Transverse colon (tissue), 3 donors: Measurements from ENCODE around the gene CLSTN2.

Experiments used
- CTCF ChIP-seq, 5 experiments: fragments of 200-600 bp in 3 of 5; fragments of 450-650 bp in 2 of 5; sonication (generic) in 3 of 5; IDR thresholded peaks; 1 replicate in 2 of 5; 2 replicates in 3 of 5; pipeline ENCODE4 v1.5.1; 2016 to 2017; ENCODE audit warnings: antibody characterized with exemption in 5 of 5, inconsistent platforms in 3 of 5, mild to moderate bottlenecking in 2 of 5, moderate library complexity in 1 of 5
- EP300 ChIP-seq: sonication (generic); formaldehyde crosslinking; IDR thresholded peaks from one replicate; pipeline ENCODE4 v1.6.1; 2017; ENCODE audit warnings: antibody characterized with exemption, low read depth
- POLR2A ChIP-seq: fragments of 450-650 bp; IDR thresholded peaks from one replicate; pipeline ENCODE4 v1.6.1; 2016; ENCODE audit warnings: antibody characterized with exemption, mild to moderate bottlenecking, moderate library complexity

- TF ChIP-seq CTCF (IDR thresholded peaks at IDR 0.05) (no peak), EP300 (no peak), POLR2A (no peak)
Observed at GRCh38 chr3:140378571-140379340, 443.8 kb downstream of the CLSTN2 start.
